Measurements from ENCODE around the gene STARD13.

Gene STARD13

DNA sequence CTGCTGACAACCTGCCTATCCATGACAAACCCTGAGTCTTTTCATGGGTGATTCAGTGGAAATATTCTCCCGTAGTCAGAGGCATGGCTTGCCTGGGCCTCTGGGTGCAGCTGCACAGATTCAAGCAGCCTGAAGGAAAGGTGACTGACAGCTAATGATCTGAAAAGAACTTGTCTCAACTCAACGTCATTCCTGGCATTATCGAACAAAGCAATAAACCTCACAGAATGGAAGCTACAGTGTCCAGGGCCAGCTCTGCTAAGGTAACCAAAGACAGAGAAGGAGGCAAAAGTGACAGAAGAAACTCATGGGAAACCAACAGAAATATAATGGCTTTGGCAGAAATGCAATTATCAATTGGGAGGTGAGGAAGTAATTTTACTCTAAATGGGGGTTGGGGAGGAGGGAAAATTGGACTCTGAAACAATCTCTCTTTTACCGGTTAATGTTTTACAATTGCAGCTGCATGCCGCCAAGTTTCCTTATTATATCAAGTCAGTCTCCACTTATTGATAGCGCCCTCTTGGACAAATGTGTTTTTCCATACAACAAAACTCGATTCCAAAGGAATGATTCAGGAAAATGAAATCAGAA, 12.9 kb downstream of the STARD13 start:
- Histone ChIP-seq H3K36me3 (replicated peaks) (peaks cover 42% of the 10 kb centered on the region), H3K4me3 (ENCODE audit: low read depth, low read length) (no peak overlapping the region), H3K27ac (no peak overlapping the region), H3K27me3 (replicated peaks) (no peaks in the 10 kb centered on the region)
- in situ Hi-C loops (cut with HindIII; ENCODE audit: low pct_ligation_motif_present, low sequenced_read_pairs) = no loop called here
- no peak for DNase-seq
- no peak for TF ChIP-seq CTCF (IDR thresholded peaks at IDR 0.05; ENCODE audit: low read depth, low read length, missing control alignments)

GRCh38 chr13:33271759-33272158, 13.8 kb downstream of the STARD13 start:
- Histone ChIP-seq H3K4me3 (ENCODE audit: low read depth, low read length) (no peak overlapping the region), H3K27me3 (replicated peaks) (no peaks in the 10 kb centered on the region), H3K27ac (no peak overlapping the region), H3K36me3 (replicated peaks) (peaks cover 42% of the 10 kb centered on the region)
- no peak for TF ChIP-seq CTCF (IDR thresholded peaks at IDR 0.05; ENCODE audit: low read depth, low read length, missing control alignments)
- in situ Hi-C loops (cut with HindIII; ENCODE audit: low pct_ligation_motif_present, low sequenced_read_pairs) = no loop called here
- no peak for DNase-seq

GRCh38 chr13:33270895-33271538, 14.5 kb downstream of the STARD13 start:
- in situ Hi-C loops (cut with HindIII; ENCODE audit: low pct_ligation_motif_present, low sequenced_read_pairs) = no loop called here
- Histone ChIP-seq H3K36me3 (replicated peaks) (peaks cover 39% of the 10 kb centered on the region), H3K4me3 (ENCODE audit: low read depth, low read length) (no peak overlapping the region), H3K27me3 (replicated peaks) (no peaks in the 10 kb centered on the region), H3K27ac (no peak overlapping the region)
- no peak for DNase-seq
- no peak for TF ChIP-seq CTCF (IDR thresholded peaks at IDR 0.05; ENCODE audit: low read depth, low read length, missing control alignments)

GRCh38 chr13:33265607-33266006, 19.9 kb downstream of the STARD13 start:
- in situ Hi-C loops (cut with HindIII; ENCODE audit: low pct_ligation_motif_present, low sequenced_read_pairs) = no loop called here
- Histone ChIP-seq H3K27me3 (replicated peaks) (no peaks in the 10 kb centered on the region), H3K36me3 (replicated peaks) (peaks cover 22% of the 10 kb centered on the region), H3K4me3 (ENCODE audit: low read depth, low read length) (no peak overlapping the region), H3K27ac (no peak overlapping the region)
- no peak for DNase-seq
- no peak for TF ChIP-seq CTCF (IDR thresholded peaks at IDR 0.05; ENCODE audit: low read depth, low read length, missing control alignments)

GRCh38 chr13:33265133-33265532, 20.4 kb downstream of the STARD13 start:
- no peak for TF ChIP-seq CTCF (IDR thresholded peaks at IDR 0.05; ENCODE audit: low read depth, low read length, missing control alignments)

DNA sequence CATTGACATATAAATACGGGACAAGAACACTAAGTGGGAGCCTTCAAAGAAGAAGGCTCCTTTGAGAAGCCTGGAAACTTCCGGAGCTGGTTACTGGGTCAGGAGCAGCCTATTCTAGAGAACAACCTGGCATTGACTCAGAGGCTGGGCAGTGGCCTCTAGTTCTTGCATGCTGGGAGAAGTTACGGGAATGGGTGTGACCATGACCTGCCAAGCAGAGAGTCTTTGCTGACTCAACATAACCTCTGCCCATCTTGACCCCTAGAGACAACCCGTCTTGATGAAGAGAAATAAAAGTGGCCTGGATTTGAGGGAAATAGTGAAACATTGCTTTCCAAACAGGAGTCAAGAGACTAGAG, 21.0 kb downstream of the STARD13 start:
- DNase-seq = no peak
- no peak for TF ChIP-seq CTCF (IDR thresholded peaks at IDR 0.05; ENCODE audit: low read depth, low read length, missing control alignments)
- no peak overlapping the region for H3K4me3 ChIP-seq (ENCODE audit: low read depth, low read length)
- peaks cover 19% of the 10 kb centered on the region for H3K36me3 ChIP-seq (replicated peaks)
- H3K27me3 ChIP-seq (replicated peaks) = no peaks in the 10 kb centered on the region
- in situ Hi-C loops (cut with HindIII; ENCODE audit: low pct_ligation_motif_present, low sequenced_read_pairs) = no loop called here
- no peak overlapping the region for H3K27ac ChIP-seq

More at GRCh38 chr13:33265133-33265532, 20.4 kb downstream of the STARD13 start:
- Histone ChIP-seq H3K27ac (no peak overlapping the region), H3K4me3 (ENCODE audit: low read depth, low read length) (no peak overlapping the region), H3K27me3 (replicated peaks) (no peaks in the 10 kb centered on the region), H3K36me3 (replicated peaks) (peaks cover 22% of the 10 kb centered on the region)
- in situ Hi-C loops (cut with HindIII; ENCODE audit: low pct_ligation_motif_present, low sequenced_read_pairs) = no loop called here
- DNase-seq = no peak
